K562 (cell line): ENCODE measurements around the gene HTR5A. TPM values are rescaled to one million over a fixed set of nuclear protein-coding genes. Genes with fewer than 3 reads are reported as not detected.

Experiments
- ATAC-seq: fragments of 200-7000 bp; cut with Tn5 transposase; 3 replicates; pipeline ENCODE4 v1.9.1; 2020; ENCODE audit warnings: moderate library complexity
- BruUV-seq: library from RNA; stranded (reverse); fragments of 400-500 nt; replicated peaks from 2 replicates; lab custom pipeline; 2021; lab: Mats Ljungman, UMichigan
- CTCF ChIA-PET: fragments of 300-600 bp; formaldehyde crosslinking; extraction: SDS; loops from one replicate; lab custom pipeline; 2021; ENCODE audit warnings: low intra/inter-chr PET ratio; lab: Yijun Ruan, JAX
- POLR2A ChIA-PET: fragments of 300-600, 350-650 bp; sonication (Branson Sonifier 250); formaldehyde crosslinking; extraction: SDS; loops from one replicate; lab custom pipeline; 2021; ENCODE audit warnings: antibody characterized with exemption, inconsistent platforms; lab: Yijun Ruan, JAX
- DNase-seq, 4 experiments: peaks; one replicate each; pipeline versions ENCODE4 v3.0.0 to v3.0.0-alpha.2; 2011 to 2018; ENCODE audit warnings: low spot score in 3 of 4, mixed read lengths in 3 of 4; ENCODE audit errors: extremely low read depth in 1 of 4
- FAIRE-seq: peaks from 2 replicates; lab custom pipeline; 2011; peaks lifted over from hg19 to GRCh38; lab: Jason Lieb, UNC
- H2AFZ ChIP-seq: 2 replicates; pipeline ENCODE4 v1.6.0; 2011; ENCODE audit warnings: low read depth, low read length, control low read depth, inconsistent platforms
- H3K27ac ChIP-seq: fragments of 200-600 bp; 3 replicates; pipeline ENCODE4 v1.8.0; 2011; ENCODE audit warnings: low read depth, mild to moderate bottlenecking, control low read depth, inconsistent platforms, low read length, moderate library complexity, mixed read lengths; ENCODE audit errors: extremely low read depth
- H3K27me3 ChIP-seq, 2 experiments: fragments of 300-600 bp in 1 of 2; 2 replicates in 1 of 2; 3 replicates in 1 of 2; pipeline versions ENCODE4 v1.6.0 to v1.8.0; 2011; ENCODE audit warnings: inconsistent platforms in 2 of 2, low read length in 2 of 2, mild to moderate bottlenecking in 1 of 2, mixed read lengths in 1 of 2, moderate library complexity in 1 of 2; ENCODE audit not compliant: control insufficient read depth in 2 of 2, insufficient read depth in 2 of 2
- H3K36me3 ChIP-seq: fragments of 300-600 bp; 3 replicates; pipeline ENCODE4 v1.8.0; 2011; ENCODE audit warnings: mild to moderate bottlenecking, low read length, inconsistent platforms; ENCODE audit not compliant: control insufficient read depth, insufficient read depth
- H3K4me1 ChIP-seq, 2 experiments: fragments of 200-600 bp in 1 of 2; replicated peaks in 1 of 2; 2 replicates in 1 of 2; 3 replicates in 1 of 2; pipeline versions ENCODE4 v1.5.1 to v1.8.0; 2011; ENCODE audit warnings: inconsistent platforms in 2 of 2, low read length in 2 of 2, mild to moderate bottlenecking in 1 of 2, mixed read lengths in 1 of 2, moderate library complexity in 1 of 2; ENCODE audit not compliant: control insufficient read depth in 2 of 2, insufficient read depth in 2 of 2
- H3K4me2 ChIP-seq: 2 replicates; pipeline ENCODE4 v1.6.1; 2011; ENCODE audit warnings: low read length, control low read depth, inconsistent platforms, mixed read lengths; ENCODE audit not compliant: insufficient read depth
- H3K4me3 ChIP-seq: fragments of 200-600 bp; sonication (generic), shearing (Covaris generic); 2 replicates; pipeline ENCODE4 v1.5.1; 2016; ENCODE audit warnings: control low read depth, inconsistent platforms
- H3K79me2 ChIP-seq: fragments of 200-600 bp; 3 replicates; pipeline ENCODE4 v1.8.0; 2011; ENCODE audit warnings: low read length, inconsistent platforms; ENCODE audit not compliant: control insufficient read depth, insufficient read depth
- H3K9ac ChIP-seq, 2 experiments: 2 replicates each; pipeline versions ENCODE4 v1.6.0 to v1.6.1; 2011; ENCODE audit warnings: low read depth in 2 of 2, low read length in 2 of 2, control low read depth in 1 of 2, inconsistent platforms in 1 of 2, mild to moderate bottlenecking in 1 of 2, mixed read lengths in 1 of 2; ENCODE audit not compliant: insufficient read depth in 1 of 2
- H3K9me1 ChIP-seq: one replicate; pipeline ENCODE4 v1.6.0; 2011; ENCODE audit warnings: inconsistent platforms, mild to moderate bottlenecking, low read length, moderate library complexity; ENCODE audit not compliant: control insufficient read depth, insufficient read depth
- H3K9me3 ChIP-seq: replicated peaks from 2 replicates; pipeline ENCODE4 v1.5.1; 2011; ENCODE audit warnings: low read depth, low read length, inconsistent platforms; ENCODE audit not compliant: control insufficient read depth, insufficient read depth
- H4K20me1 ChIP-seq: replicated peaks from 2 replicates; pipeline ENCODE4 v1.6.1; 2011; ENCODE audit warnings: low read length, inconsistent platforms, mixed read lengths; ENCODE audit not compliant: control insufficient read depth, insufficient read depth
- ARHGAP35 ChIP-seq: fragments of 450-650 bp; IDR thresholded peaks from 2 replicates; pipeline ENCODE4 v1.6.1; 2018; ENCODE audit not compliant: partially characterized antibody
- MXI1 ChIP-seq: IDR thresholded peaks from 2 replicates; pipeline ENCODE4 v1.6.1; 2011; ENCODE audit warnings: low read depth, mild to moderate bottlenecking, improper control_type of control experiment, low read length
- RBBP5 ChIP-seq: fragments of 200-600 bp; sonication (generic); IDR thresholded peaks from 2 replicates; pipeline ENCODE4 v1.6.1; 2012; ENCODE audit warnings: borderline replicate concordance, mild to moderate bottlenecking, low read length, control low read depth, inconsistent platforms; ENCODE audit not compliant: insufficient read depth, poor library complexity, severe bottlenecking
- TCF7L2 ChIP-seq: fragments of 150-350 bp; IDR thresholded peaks from 2 replicates; pipeline ENCODE4 v1.6.1; 2016; ENCODE audit warnings: low read depth, mild to moderate bottlenecking, low read length, moderate library complexity
- WGBS: fragments of 100-300 bp; shearing (Covaris generic); methylation state at CpG from one replicate; pipeline ENCODE4 v1.1.6; 2016; ENCODE audit warnings: low coverage, mixed read lengths; ENCODE audit not compliant: insufficient coverage; ENCODE audit errors: missing lambda C conversion rate; 5-methylcytosine and 5-hydroxymethylcytosine counted together
- in situ Hi-C: fragments of 300-500 bp; cut with MboI; formaldehyde crosslinking; loops from 4 replicates; pipeline ENCODE4 v1.15.0; 2018; ENCODE audit warnings: inconsistent platforms, mixed read lengths
- intact Hi-C: fragments of 100-400 bp; cut with micrococcal nuclease; formaldehyde crosslinking; loops from 2 replicates; pipeline ENCODE4 v1.14.2; 2022
- polyA plus RNA-seq, 8 experiments: library from polyadenylated mRNA; depleted of rRNA in 4 of 8; stranded (reverse) in 5 of 8; unstranded in 3 of 8; fragments of >200 nt; fragmentation: Nextera tagmentation in 2 of 8; fragmentation: Illumina TruSeq in 1 of 8; extraction: Ambion mirVana in 2 of 8; extraction: Trizol in 1 of 8; gene quantifications; 2 replicates each; pipeline versions ENCODE4 v1.2.1 to v1.2.3, GENCODE V29; 2011 to 2014; ENCODE audit warnings: inconsistent platforms in 1 of 8, missing spikeins in 1 of 8
- total RNA-seq, 7 experiments: library from RNA; depleted of rRNA in 6 of 7; stranded (reverse); fragments of >200 nt in 6 of 7; fragmentation: Illumina TruSeq in 2 of 7; extraction: Trizol in 2 of 7; gene quantifications; 2 replicates each; pipeline versions ENCODE4 v1.2.1 to v1.2.3, GENCODE V29; 2011 to 2021; ENCODE audit warnings: low replicate concordance in 1 of 7
- TF ChIP-seq, protein P1 (sequence below): fragments of 450-650 bp; IDR thresholded peaks from 2 replicates; pipeline ENCODE4 v1.6.1; 2016; ENCODE audit warnings: low read depth, mild to moderate bottlenecking, moderate library complexity
- TF ChIP-seq, protein P2 (sequence below): fragments of 450-650 bp; formaldehyde crosslinking; IDR thresholded peaks from 2 replicates; pipeline ENCODE4 v1.4.0; 2022; ENCODE audit warnings: mild to moderate bottlenecking, moderate library complexity

HTR5A gene
- total and polyA plus RNA-seq, 9 of the 15 experiments (the other 6 are each of a cell fraction or from before 2014, with no cell fraction given) = 0.06 TPM; not detected in 8

GRCh38 chr7:155058896-155059295 lies 11.2 kb upstream of the HTR5A start:
- H3K9me3 ChIP-seq = no peaks in the 10 kb centered on the region
- H3K4me3 ChIP-seq = no peak overlapping the region
- BruUV-seq = no TSS peak
- ChIA-PET CTCF (no interaction called here), POLR2A (interaction anchor here (0.6 kb wide), 1 partner anchor 147 kb away, joined by 3 read pairs; no protein-coding TSS in a partner anchor)
- intact Hi-C loops (no loop called here), in situ Hi-C loops (no loop called here)
- H3K4me2 ChIP-seq = no peak overlapping the region
- no peaks in the 10 kb centered on the region for H3K4me1 ChIP-seq
- H3K27me3 ChIP-seq = peaks cover 0 to 38% of the 10 kb centered on the region in 2 experiments; a peak in 3 of 5 replicates
- no peaks in the 10 kb centered on the region for H3K36me3 ChIP-seq
- TF ChIP-seq TCF7L2 (no peak), ARHGAP35 (no peak), RBBP5 (no peak), MXI1 (no peak)
- TF ChIP-seq, protein P1, sequence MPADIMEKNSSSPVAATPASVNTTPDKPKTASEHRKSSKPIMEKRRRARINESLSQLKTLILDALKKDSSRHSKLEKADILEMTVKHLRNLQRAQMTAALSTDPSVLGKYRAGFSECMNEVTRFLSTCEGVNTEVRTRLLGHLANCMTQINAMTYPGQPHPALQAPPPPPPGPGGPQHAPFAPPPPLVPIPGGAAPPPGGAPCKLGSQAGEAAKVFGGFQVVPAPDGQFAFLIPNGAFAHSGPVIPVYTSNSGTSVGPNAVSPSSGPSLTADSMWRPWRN = no peak
- TF ChIP-seq, protein P2, sequence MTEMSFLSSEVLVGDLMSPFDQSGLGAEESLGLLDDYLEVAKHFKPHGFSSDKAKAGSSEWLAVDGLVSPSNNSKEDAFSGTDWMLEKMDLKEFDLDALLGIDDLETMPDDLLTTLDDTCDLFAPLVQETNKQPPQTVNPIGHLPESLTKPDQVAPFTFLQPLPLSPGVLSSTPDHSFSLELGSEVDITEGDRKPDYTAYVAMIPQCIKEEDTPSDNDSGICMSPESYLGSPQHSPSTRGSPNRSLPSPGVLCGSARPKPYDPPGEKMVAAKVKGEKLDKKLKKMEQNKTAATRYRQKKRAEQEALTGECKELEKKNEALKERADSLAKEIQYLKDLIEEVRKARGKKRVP (CRISPR knock-in tag) = no peak
- FAIRE-seq = no peak
- 0% methylated on average over 4 of the region's 4 CpGs for WGBS
- no peak overlapping the region for H3K27ac ChIP-seq
- H2AFZ ChIP-seq = no peak overlapping the region
- H3K9ac ChIP-seq = no peak overlapping the region
- no peak for ATAC-seq
- no peaks in the 10 kb centered on the region for H3K9me1 ChIP-seq
- H4K20me1 ChIP-seq = no peaks in the 10 kb centered on the region
- H3K79me2 ChIP-seq = no peaks in the 10 kb centered on the region
- DNase-seq = no peak
